ENCODE measurements around the gene ADGRG6.
"Not testable (repeated sequence)": the region's sequence is repeated elsewhere in the genome, so short reads cannot be mapped to it uniquely, and the experiment has no call there.

The ADGRG6 gene

DNA sequence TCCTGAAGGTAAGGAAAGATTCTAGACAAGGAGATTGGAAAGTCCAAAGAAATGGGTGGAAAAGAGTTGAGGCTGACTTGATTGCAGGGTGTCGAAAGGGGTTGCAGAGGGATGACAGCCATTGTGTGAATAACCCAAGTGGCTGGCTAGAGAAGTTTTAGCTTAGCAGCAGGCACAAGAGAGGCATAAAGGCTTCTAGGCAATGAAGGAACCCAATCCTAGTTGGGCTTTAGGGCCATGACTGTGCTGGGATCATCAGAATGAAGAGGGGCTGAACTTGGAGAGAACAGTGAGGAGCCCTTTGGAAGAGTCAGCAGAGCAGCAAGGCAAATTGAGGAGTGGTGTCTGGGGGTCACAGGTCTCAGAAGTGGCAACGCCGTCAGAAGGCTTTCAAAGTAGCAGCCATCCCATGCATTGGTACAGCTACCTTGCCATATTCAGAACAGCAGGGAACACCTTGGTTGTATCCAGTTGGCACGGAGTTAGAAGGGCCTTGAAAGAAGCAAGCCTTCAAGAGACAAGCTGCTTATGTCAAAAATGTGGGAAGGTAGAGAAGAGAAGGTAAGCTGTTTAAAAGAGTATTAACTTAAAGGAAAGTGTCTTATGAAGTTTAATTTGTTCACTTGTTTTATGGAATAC, 146.4 kb downstream of the ADGRG6 start:
- no peak for DNase-seq

DNA sequence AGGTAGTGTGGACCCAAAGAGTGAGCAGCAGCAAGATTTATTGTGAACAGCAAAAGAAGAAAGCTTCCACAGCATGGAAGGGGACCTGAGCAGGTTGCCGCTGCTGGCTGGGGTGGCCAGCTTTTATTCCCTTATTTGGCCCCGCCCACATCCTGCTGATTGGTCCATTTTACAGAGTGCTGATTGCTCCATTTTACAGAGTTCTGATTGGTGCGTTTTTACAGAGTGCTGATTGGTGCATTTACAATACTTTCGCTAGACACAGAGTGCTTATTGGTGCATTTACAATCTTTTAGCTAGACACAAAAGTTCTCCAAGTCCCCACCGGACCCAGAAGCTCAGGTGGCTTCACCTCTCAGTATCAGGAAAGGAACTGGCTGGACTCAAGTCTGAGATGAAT, 149.0 kb downstream of the ADGRG6 start:
- DNase-seq, result not testable (repeated sequence)

DNA sequence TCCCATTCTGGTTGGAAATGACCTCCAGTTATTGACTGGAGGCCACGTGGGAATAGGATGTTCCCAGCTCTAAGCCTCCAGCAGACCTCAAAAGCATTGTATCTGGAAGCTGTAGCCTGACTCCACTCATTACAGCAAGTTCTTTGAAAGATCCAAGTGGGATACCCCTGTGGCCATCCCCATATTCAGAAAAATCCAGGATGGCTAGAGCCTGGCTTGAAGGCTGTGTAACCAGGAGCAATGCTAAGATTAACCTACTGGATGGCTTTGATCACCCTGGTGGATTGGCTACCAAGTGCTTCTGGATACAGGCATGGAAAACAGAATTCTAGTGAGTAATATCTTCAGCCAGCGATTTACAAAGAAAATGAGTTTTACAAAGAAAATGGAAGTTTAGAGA, 151.2 kb downstream of the ADGRG6 start:
- no peak for DNase-seq

DNA sequence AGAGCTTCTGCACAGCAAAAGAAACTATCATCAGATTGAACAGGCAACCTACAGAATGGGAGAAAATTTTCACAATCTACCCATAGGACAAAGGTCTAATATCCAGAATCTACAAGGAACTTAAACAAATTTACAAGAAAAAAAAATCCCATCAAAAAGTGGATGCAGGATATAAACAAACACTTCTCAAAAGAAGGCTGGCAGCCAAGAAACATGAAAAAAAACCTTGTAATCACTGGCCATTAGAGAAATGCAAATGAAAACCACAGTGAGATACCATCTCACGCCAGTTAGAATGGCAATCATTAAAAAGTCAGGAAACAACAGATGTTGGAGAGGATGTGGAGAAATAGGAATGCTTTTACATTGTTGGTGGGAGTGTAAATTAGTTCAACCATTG, 152.4 kb downstream of the ADGRG6 start:
- not testable (repeated sequence) for DNase-seq

DNA sequence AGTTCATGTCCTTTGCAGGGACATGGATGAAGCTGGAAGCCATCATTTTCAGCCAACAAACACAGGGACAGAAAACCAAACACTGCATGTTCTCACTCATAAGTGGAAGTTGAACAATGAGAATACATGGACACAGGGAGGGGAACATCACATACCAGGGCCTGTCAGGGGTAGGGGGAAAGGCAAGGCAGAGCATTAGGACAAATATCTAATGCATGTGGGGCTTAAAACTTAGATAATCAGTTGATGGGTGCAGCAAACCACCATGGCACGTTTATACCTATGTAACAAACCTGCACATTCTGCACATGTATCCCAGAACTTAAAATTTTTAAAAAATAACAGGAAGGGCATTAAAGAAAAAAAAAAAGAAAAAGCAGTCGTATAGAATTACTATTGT, 153.0 kb downstream of the ADGRG6 start:
- not testable (repeated sequence) for DNase-seq

DNA sequence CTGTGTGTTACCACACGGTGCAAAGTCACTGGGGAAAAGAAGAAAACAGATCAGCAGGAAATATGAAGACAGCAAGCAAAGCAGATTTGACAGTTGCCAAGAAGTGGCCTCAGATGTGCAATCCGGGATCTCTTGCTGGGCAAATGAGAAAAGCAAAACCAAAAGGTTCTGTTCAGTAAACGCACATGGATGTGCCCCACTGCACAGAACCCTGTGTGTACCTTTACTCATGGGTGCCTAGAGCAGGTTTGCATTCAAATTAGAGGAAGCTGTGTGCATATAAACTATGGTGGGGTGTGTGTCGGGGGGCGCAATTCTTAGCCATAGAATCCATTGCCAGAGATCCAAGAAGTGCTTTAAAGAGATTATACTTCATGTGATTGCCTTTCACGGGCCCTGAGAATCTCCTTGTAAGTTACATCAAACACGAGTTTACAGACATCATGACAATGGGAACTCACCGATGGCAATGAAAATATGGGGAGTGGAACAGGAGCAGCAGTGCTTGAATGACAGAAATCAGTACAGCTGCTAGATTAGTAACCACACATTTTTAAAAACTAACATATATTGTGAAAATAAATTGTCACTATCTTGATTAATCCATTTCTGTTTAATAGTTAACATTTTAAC, 154.3 kb downstream of the ADGRG6 start:
- DNase-seq, result no peak

DNA sequence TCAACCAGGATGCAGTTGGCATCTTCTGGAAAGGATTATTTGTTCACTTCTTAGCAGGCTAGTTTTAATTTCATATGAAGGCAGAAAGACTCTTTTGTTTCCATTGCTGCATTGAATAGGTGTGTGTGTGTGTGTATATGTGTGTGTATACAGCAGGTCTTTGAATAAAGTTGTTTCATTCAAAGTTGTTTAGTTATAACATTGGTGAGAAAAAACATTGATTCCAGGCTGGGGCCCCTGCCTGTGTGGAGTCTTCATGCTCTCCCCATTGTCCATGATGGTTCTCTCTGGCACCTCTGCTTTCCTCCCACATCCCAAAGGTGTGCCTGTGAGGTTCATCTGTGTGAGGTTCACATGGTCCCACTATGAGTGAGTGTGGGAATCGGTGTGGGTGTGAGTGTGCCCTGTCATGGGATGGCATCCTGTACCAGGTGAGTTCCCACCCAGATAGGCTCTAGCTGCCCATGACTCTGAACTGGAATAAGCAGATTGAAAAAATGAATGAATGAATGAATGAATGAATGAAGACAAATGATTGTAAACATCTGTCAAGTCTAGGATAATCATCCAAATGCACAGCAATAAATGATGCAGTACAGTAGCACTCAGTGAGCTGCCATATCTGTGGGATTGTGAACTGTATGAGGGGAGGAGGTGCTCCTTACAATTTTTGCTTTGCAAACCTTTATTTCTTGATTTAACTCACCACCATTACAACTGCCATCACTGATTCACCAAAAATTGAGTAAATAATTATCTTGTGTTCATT, 156.0 kb downstream of the ADGRG6 start:
- DNase-seq, result no peak

DNA sequence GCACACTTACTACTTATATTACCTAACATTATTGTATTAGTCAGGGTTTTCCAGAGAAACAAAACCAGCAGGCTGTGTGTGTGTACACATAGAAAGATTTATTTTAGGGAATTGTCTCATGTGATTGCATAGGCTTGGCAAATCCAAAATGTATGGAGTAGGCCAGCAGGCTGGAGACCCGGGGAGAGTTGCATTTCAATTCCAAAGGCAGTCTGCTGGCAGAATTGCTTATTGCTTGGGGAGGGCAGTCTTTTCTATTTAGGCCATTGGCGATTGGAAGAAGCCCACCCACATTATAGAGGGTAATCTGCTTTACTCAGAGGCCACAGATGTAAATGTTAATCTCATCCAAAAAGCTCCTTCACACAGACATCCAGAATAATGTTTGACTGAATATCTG, 157.0 kb downstream of the ADGRG6 start:
- DNase-seq, result no peak

DNA sequence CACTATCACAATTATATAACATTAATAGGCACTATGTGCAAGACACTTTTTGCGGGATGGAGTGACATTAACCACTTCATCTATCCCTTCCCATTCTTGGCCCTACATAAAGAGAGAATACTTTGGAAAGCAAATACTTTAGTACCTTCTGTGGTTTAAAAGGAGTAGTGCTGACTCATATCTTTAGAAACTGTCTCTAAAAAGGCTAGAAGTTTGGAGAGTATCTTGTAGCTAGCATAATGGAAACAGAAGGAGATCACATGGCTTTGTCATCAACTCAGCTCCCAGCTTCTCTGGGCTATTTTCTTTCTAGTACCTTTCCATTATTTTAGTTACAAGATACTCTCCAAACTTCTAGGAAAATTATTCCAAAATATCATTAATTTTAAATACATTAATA, 157.5 kb downstream of the ADGRG6 start:
- no peak for DNase-seq

DNA sequence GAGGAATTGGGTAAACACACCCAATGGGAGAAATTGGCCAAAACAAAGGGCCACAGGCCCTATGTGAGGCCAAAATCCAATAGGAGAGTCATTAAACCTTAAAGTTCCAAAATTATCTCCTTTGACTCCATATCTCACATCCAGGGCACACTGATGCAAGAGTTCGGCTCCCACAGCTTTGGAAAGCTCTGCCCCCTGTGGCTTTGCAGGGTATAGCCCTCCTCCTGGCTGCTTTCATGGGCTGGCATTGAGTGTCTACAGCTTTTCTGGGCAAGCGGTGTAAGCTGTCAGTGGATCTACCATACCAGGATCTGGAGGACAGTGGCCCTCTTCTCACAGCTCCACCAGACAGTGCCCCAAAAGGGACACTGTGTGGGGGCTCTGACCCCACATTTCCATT, 160.5 kb downstream of the ADGRG6 start:
- no peak for DNase-seq

DNA sequence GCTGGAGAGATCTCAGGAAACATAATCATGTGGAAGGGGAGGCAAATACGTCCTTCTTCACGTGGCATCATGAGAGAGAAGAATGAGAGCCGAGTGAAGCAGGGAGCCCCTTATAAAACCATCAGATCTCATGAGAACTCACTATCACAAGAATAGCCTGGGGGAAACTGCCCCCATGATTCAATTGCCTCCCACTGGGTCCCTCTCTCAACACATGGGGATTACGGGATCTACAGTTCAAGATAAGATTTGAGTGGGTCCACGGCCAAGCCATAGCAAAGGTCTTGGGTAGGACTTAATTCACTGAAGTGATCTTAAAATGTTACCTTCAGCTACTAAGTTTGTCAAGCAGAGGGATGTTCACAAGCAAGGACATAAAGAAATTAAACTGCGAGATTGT, 162.2 kb downstream of the ADGRG6 start:
- no peak for DNase-seq

DNA sequence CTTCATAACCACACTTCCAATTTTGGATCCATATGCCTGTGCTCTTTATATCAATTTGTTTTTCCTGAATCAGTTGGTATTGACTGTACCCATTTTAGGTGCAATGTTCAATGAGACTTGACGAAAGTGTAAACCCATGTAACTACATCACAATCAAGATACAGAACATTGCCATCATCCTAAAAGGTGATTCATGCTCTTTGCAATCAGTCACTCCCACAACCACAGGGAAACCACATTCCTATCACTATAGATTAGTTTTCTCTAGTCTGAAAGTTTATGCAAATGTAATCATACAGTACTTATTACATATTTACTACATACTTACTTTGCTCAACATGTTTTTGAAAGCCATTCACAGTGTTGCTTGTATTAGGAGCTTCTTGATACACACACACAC, 167.4 kb downstream of the ADGRG6 start:
- no peak for DNase-seq

DNA sequence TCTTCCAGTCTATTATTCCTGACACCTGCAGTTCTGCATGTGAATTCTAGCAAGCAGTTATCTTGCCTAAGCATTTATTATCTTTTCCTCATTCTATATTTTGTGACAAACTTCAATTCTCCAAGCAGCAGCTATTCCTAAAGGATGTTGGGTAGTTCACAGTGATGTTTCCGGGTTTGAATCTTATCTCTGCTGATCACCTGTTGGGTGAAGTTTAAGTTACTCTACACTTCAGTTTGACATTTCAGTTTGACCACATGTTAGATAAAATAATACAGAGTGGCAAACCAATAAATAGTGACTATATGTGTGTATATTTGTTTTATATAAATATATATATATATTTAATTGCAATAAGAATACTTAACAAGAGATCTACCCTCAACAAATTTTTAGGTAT, 168.6 kb downstream of the ADGRG6 start:
- no peak for DNase-seq

DNA sequence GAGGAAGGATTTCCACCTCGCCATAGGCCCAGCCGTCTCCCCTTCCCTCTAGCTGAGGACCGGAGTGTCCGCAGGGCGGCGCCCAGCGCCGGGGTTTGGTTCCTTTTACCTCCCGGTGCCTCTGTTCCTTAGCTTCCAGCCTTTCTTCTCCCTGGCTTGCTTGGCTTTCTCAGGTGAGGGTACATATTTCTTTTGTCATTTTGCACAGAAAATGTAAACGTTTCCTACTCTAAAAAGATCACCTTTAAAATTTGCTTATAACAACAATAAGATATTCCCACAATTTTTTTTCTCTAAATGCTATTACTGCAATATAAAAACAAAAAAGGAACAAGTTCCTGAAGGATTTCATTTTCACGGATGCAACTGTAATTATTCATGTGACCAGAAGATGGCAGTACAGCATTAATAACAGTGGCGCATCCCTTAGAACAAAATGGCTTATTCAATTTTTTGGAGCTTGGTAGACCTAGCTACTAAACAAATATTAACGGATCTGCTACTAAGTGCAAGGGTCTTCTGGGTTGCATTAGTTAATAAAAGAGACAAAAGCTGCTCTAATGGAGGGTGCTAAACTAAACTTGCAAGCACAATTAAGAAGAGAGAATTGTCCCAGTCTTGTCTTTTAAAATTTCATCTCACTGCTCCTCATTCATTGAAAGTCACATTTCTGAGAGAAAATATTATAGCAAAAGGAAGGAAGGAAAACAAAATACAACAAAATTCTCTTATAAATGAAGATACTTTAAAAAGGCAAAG, 172.9 kb downstream of the ADGRG6 start:
- DNase-seq, result peak; percentile 46 to 73 (median 54)

DNA sequence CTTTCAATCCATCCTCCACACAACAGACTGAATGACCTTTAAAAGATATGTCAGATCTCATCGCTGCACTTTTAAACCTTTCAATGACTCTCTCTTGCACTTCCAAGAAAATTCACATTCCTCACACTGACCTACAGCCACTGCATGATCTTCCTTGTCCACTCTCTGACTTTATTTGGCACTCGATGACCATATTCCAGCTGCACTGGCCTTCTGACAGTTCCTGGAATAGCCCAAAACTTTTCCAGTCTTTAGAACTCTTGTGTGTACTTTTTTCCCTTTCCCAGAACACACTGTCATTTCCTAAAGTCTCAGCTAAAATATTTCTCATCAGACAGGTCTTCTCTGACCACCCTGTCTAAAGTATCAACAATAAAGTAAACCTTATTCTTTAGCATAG, 174.6 kb downstream of the ADGRG6 start:
- no peak for DNase-seq

DNA sequence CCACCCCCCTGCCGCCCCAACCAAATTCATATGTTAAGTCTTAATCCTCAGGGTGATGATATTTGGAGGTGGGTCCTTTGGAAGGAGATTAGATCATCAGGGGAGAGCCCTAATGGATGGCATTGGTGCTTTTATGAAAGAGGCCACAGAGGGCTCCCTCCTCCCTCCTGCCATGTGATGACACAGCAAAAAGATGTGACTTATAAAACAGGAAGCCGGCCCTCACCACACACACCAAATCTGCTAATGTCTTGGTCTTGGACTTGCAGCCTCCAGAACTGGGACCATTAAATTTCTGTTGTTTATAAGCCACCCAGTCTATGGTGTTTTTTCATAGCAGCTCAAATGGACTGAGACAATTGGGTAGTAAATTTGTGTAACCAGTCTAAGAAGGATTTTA, 176.3 kb downstream of the ADGRG6 start:
- peak; percentile 43 to 72 (median 68) for DNase-seq

DNA sequence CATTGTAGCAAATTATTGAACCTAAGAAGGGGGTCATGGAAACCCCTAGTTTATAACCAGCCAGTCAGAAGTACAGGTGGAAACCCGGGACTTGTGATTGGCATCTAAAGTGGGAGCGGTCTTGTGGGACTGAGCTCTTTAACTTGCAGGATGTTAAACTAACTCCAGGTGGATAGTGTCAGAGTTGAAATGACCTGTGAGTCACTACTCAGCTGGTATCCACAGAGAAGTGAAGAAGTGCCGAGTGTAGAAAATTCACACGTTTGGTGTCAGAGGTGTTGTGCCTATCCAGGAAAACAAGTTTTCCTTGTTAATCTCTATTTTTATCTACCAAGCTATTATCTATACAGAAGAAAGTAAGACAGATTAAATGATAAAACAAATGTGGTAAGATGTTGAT, 179.7 kb downstream of the ADGRG6 start:
- DNase-seq, result no peak

DNA sequence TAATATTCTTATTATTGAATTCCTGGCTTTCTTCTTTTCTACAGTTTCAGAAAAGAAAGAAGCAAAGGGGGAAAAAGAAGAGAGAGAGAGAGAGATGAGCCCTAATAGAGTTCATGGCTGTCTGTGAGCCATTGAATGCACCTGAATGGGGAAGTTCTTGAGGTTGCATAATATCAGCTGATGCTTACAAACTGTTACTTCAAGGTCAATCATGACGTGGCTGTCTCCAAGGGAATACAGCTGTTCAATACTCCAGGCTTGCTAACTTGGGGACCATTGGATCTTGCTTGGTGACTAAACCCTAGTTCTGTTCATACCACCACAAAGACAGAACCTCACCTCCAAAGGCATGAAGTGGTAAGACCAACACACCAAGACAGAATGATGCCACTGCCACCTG, 180.4 kb downstream of the ADGRG6 start:
- DNase-seq, result peak; percentile 18 to 59 (median 39)

DNA sequence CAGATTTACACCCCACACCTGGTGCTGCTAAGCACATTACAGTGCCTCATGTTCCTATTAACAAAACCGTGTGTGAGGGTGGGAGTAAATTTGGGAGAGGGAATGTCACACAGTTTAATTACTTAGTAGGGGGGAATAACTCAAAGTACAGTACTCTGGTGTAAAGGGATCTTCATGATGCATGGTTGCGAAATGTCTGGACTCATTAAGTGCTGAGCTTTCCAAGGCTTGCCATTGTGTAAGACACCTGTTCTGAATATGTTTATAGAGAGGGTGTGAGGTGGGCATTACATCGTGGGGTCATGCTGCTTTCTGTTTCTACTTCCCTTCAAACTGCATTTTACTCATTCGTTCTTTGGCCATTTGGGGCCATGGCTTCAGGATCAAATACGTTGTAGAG, 181.2 kb downstream of the ADGRG6 start:
- peak in 1 of 4 experiments; percentile 22 for DNase-seq

DNA sequence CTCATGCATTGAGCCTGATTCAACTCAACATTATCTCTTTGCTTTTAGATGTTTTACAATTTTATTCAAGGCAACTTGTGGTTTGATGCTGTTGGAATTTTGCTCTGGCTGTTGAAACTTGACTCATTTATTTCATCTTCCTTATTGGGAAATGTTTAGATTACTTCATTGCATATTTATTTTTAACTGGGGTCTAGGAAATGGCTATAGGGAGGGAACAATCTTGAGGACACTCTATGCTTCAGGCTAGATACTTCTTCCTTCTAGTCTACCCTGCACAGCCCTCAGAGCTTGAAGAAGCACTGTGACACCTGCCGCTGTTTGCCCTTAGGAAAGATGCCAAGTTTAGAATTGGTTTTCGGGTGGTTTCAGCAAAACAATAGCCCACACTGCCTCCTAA, 183.4 kb downstream of the ADGRG6 start:
- DNase-seq, result peak in 1 of 4 experiments; percentile 1

DNA sequence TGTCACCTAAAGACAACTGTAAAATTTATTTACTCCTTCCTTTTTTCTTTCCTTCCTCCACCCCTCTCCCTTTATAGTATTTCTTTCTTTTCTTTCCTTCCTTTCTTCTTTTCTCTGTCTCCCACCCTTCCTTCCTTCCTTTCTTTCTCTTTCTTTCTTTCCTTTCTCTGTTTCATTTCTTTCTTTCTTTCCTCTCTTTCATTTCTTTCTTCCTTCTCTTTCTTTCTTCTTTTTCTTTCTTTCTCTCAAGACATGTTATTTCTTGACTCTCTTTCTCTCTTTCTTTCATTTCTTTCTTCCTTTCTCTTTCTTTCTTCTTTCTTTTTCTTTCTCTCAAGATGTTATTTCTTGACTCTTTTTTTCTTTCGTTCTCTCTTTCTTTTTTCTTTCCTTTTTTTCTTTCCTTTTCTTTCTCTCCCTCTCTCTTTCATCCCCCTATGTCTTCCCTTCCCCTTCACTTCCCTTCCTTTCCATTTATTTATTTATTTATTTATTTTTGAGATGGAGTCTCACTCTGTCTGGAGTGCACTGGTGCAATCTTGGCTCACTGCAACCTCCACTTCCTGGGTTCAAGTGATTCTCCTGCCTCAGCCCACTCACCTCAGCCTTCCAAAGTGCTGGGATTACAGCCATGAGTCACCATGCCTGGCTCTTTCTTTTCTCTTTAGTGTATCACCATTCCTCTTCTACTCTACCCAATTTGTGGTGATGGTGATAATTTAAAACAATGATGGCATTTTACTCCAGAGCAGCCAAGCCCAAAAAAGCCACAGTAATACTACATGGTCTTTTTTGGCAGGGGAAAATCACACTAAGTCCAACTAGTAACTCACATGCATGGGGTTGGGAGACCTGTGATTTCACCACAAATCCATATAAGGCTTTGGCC, 188.2 kb downstream of the ADGRG6 start:
- no peak for DNase-seq
